GM13976 (cell line): ENCODE measurements around the gene F7.

ENCODE experiments used
- DNase-seq: peaks from one replicate; pipeline ENCODE4 v3.0.0; 2012; ENCODE audit warnings: low spot score
- CTCF ChIP-seq: IDR thresholded peaks from 2 replicates; pipeline ENCODE4 v1.5.1; 2012; ENCODE audit warnings: borderline replicate concordance, mild to moderate bottlenecking; ENCODE audit not compliant: insufficient read depth; ENCODE audit errors: extremely low read depth, missing control alignments, control extremely low read depth
- in situ Hi-C: fragments of 300-500 bp; cut with MboI; formaldehyde crosslinking; loops from one replicate; pipeline ENCODE4 v1.12.0; 2022; ENCODE audit warnings: low sequenced_read_pairs, mixed read lengths, inconsistent platforms; ENCODE audit not compliant: unreplicated experiment

F7 gene

GRCh38 chr13:113148940-113149503 is 43.4 kb downstream of the F7 start:
- no peak for DNase-seq
- in situ Hi-C loops = no loop called here
- no peak for TF ChIP-seq CTCF

GRCh38 chr13:113149711-113150549 is 44.3 kb downstream of the F7 start:
- no peak for TF ChIP-seq CTCF
- in situ Hi-C loops = no loop called here
- no peak for DNase-seq

- in situ Hi-C loops = no loop called here
- TF ChIP-seq CTCF = no peak
- no peak for DNase-seq
Observed at GRCh38 chr13:113150550-113151365, 45.2 kb downstream of the F7 start.

- TF ChIP-seq CTCF = no peak
- in situ Hi-C loops = no loop called here
- DNase-seq = no peak
Observed at GRCh38 chr13:113151745-113152690, 46.4 kb downstream of the F7 start.

GRCh38 chr13:113152691-113152983 is 47.0 kb downstream of the F7 start:
- TF ChIP-seq CTCF = no peak
- in situ Hi-C loops = no loop called here
- DNase-seq = no peak
